ENCODE data around the gene IPCEF1.

DNA sequence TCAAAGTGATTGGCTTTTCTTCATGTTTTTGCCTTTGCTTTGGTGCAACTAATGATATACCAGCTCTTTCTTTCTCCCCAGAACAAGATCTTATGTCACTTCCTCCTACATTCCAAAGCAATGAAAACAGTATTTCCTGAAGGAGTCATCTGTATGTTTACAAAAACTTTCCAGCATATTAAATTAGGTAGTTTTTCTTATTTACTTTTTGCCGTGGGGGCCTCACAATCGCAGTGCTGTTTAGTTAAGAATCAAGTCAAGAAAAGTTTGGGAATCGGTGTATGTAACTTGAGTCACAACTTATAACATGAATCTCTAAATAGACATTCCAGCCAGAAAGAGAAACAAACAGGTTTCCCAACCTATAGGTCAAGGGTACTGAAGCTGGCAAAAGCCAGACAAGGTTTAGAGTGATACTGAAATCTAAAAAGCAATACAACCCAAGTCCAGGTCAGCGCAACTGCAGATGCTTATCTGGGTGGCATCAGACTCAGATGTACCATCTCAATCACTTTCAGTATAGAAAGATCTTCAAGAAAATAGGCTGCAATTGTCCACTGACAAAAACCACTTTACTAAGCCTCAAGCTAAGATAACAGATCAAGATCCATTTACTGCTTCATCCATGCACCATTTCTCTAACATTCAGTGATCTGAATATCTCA, 63.6 kb downstream of the IPCEF1 start:
- TF ChIP-seq, protein P1, sequence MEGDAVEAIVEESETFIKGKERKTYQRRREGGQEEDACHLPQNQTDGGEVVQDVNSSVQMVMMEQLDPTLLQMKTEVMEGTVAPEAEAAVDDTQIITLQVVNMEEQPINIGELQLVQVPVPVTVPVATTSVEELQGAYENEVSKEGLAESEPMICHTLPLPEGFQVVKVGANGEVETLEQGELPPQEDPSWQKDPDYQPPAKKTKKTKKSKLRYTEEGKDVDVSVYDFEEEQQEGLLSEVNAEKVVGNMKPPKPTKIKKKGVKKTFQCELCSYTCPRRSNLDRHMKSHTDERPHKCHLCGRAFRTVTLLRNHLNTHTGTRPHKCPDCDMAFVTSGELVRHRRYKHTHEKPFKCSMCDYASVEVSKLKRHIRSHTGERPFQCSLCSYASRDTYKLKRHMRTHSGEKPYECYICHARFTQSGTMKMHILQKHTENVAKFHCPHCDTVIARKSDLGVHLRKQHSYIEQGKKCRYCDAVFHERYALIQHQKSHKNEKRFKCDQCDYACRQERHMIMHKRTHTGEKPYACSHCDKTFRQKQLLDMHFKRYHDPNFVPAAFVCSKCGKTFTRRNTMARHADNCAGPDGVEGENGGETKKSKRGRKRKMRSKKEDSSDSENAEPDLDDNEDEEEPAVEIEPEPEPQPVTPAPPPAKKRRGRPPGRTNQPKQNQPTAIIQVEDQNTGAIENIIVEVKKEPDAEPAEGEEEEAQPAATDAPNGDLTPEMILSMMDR (IDR thresholded peaks at IDR 0.05; ENCODE audit: low read depth, low read length), result no peak
- TF ChIP-seq, protein P2, sequence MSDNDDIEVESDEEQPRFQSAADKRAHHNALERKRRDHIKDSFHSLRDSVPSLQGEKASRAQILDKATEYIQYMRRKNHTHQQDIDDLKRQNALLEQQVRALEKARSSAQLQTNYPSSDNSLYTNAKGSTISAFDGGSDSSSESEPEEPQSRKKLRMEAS (IDR thresholded peaks at IDR 0.05; ENCODE audit: low read depth, low read length), result no peak
- no peak for TF ChIP-seq POLR2A (IDR thresholded peaks at IDR 0.05; ENCODE audit: extremely low read depth, insufficient read length)
- TF ChIP-seq MYC (IDR thresholded peaks at IDR 0.05; ENCODE audit: low read depth, low read length), result no peak

All from NB4 (cell line).